Activated T-cell treated with anti-CD3 and anti-CD28 coated beads for 4 hours (primary cell): Measurements from ENCODE around the gene DPP9.

Experiments
- DNase-seq: peaks from one replicate; pipeline ENCODE4 v3.0.0-alpha.2; 2020

The DPP9 gene

DNA sequence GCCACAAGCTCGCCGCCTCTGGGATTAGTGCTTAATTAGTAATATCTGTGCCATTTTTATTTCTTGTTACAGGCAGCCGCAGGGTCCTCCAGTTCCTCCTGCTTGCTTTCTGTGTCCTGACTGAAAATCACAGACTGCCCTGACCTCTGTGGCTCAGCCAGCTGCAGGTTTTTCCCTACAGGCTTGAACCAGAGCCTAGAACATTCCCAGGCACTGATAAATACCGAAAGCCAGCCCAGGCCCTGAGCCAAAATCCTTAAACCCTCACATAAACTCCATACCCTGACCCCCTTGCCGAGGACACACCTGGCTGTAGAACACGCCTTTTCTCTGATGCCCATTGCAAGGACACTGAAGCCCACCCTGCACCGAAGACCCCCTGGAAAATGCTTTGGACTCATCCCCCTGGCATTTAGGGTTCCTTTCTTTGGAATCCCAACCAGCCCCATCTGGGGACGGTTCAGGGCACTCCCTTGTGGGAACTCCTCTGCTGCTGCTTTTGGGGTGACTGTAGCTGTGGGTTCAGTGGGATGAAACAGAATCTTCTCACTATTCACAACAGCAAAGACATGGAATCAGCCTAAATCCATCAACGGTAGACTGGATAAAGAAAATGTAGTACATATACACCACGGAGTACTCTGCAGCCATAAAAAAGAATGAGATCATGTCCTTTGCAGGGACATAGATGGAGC, 15.5 kb downstream of the DPP9 start:
- DNase-seq: no peak

DNA sequence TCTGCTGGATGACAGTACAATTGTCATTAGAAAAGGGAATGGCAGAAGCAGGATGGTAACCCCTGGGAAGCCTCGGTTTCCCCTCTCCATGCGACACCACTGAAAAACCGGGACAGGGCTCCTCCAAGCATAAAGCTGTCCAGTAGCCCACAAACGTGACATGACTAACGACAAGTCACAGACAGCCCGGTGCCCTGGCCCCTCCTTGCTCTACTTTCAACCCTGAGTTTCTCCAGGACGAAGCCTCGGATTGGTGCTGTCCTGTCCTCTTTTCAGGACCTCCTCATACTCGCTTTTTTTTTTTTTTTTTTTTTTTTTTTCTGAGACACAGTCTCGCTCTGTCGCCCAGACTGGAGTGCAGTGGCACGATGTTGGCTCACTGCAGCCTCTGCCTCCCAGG, 16.3 kb downstream of the DPP9 start:
- no peak for DNase-seq

DNA sequence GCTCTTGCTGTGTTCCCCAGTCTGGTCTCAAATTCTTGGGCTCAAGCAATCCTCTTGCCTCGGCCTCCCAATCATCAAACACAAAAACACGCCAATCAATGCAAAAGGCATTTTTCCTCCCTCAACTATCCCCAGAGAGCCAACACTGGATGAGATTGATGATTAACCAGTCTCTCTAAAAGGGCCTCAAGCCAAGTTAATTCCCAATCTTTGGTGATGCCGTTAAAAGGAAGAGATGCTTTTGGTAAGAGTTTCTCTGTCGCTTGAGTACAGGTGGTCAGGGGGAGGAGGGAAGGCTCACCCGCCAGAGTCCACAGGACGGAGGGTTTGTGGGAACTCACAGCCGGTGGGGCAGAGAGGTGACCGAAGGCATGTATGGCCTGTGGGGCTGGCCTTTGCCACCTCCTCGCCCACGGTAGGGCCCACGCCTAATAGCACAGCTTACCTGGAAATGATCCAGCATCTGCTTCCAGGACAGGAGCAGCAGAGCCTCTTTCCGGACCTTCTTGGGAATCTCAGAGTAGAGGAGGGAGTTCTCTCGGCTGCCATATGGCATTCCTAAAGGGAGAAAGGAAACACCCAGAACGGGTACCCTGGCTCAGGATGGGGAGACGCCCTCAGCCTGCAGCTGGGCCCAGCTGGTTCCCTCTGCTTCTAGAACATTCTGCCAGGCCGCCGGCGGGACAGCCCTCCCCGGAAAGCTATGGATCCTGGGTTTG, 18.1 kb downstream of the DPP9 start:
- no peak for DNase-seq

DNA sequence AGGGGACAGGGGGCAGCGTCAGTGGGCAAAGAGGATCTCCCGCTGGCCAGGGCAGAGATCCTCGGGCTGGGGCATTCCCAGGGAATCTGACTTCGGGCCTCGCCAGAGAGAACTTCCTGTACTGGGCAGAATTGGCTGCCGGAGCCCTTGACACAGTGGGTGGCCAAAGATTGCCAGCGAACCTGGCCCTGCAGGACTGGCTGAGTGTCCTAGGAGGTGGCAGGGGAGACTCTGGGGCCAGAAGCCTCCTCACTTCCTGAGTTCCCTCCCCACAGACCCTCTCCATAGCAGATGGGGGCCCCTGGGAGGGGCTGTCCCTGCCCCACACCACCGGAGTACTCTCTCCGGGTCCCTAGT, 19.3 kb downstream of the DPP9 start:
- no peak for DNase-seq

DNA sequence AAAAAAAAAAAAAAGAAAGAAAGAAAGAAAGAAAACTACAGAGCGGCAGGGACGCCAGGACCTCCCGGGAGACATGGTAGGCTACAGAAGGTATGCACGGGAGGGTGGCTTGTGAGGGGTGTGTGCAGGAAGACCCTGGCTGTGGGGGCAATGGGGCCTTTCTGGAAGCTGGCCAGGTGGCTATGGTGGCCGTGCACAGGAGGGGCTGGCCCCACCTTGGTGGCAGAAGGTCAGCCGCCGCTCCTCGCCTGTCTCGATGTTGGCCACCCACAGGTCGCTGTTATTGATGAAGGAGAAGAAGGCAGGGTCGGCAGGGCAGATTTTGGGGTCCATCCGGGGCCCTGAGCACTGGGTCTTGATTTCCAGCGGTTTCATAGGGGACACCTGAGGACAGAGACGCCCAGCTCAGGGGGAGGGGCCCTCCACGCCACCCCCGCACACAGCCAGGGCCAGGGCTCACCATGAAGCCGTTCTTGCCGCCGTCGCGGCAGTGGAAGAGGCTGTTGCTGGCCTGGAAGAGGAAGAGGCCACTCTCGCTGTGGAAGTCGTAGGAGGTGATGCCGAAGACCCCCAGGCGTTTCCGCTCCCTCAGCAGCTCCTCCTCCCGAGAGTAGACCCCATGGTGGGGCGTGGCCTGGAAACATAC, 19.8 kb downstream of the DPP9 start:
- no peak for DNase-seq

DNA sequence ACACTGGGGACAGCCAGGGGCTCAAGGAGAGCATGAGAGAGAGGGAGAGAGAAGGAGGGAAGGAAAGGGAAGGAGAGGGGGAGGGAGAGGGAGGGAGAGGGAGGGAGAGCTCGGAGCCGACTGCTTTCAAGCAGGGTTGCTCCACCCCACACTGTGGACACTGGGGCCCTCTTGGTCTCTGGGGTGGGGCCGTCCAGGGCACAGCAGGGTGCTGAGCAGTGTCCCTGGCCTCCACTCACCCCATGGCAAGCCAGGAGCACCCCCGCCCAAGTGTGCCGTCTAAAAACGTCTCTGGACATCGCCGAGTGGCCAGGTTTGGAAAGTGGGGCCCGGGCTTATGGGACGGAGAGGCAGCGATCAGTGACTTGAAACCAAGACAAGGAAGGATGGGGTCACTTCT, 20.9 kb downstream of the DPP9 start:
- no peak for DNase-seq

DNA sequence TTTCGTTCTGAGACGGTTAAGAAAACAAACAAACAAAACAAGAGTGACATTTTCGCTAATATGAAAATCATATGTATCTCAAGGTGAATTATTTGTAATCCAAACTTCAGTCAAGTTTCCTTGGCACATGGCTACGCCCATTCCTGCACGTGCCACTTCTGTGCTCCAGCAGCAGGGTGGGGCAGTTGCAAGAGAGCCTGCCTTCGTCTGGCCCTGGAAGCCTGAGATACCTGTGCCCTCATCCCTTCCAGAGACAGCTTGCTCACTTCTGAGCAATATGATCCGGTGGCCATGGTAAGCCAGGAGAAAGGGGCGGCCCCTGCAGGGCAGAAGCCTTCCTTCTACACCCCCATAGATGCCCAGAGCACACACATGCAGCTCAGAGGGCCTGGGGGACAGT, 22.1 kb downstream of the DPP9 start:
- DNase-seq: no peak

DNA sequence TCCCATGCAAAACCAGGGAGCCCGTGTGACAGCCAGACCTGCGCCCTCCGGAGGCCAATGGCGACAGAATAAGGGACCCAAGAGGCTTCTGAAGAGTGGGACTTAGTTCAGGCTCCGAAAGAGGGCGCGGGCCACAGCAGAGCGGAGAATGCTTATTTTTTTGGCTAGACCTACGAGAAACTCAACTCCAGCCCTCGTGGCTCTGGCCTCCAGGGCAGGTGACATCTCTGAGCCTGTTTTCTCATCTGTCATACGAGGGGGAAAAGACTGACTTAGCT, 23.0 kb downstream of the DPP9 start:
- DNase-seq: no peak

DNA sequence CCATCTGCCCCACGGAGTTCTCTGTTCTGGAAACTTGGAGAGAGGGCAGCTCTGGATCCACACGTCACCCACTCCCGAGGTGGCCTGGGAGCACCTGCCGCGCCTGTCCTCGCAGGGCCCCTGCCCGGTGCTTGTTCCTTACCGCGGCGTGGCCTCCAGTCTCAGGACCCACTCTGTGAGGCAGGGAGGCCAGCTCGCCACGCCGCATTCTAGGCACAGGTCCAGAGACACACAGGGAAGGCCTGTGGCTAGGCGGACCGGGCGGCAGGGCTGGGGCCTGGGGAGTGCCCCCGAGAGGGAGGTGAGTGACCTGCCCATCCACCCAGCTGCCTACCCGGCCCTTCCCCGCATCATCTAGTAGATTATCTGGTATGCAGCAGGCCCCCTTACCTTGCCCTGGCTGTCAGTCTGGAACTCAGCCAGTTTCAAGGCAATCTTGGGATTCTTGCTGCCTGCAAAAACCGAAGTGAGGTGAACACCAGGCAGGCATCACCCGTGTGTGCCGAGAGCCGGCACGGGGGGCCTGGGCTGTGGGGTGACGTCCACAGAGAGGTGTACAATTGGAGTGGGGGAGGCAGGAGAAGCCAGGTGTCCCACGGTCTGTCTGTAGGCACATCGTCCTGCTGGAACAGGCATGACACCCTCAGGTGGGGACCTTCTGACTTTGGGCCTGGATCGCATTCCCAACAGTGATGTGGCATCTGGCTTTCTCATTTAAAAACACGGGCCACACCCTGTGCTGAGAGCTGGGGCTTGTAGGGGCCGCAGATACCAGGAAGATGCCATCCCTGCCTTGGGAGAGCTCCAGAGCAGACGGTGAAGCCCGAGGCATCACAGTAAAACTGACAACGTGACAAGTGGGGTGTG, 23.6 kb downstream of the DPP9 start:
- no peak for DNase-seq

DNA sequence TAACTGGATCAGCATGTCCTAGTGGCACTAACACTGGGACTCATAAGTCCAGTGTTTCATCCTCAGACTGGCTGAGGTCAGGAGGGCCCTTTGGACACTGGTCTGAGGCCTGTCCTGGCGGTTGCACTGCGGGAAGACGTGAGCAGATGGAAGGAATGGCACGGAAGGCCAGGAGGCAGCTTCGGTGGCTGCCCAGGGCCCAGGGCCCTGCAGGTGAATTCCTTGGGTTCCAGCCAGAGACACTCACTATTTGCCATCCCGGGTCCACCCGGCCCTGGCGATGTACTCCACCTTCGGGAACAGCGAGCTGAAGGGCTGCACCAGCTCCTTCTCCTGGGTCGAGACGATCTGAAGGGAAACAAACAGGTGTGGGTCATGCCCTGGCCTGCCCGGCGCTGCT, 26.3 kb downstream of the DPP9 start:
- DNase-seq: no peak

DNA sequence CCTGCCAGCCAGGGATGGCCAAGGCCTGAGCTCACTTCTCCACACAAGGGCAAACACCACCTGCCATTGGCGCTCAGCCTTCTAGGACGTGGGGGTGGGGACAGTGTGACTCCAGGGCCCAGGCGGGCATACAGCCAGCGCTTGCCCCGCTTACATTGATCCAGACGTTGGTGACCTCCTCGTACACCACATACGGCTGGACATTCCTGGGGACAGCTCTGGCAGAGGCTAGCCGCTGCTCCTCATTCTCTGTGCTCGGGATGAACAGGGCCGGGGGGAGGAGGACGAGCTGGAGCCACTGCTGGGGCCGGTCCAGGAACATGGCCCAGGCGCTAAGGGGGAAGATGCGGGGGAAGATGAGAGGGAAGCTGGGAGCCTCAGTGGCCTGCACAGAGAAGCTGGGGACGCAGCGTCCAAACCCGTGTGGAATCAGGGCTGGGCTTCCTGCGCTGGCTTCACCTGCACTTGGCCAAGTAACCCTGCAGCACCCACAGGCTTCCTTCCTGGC, 28.4 kb downstream of the DPP9 start:
- DNase-seq: no peak

DNA sequence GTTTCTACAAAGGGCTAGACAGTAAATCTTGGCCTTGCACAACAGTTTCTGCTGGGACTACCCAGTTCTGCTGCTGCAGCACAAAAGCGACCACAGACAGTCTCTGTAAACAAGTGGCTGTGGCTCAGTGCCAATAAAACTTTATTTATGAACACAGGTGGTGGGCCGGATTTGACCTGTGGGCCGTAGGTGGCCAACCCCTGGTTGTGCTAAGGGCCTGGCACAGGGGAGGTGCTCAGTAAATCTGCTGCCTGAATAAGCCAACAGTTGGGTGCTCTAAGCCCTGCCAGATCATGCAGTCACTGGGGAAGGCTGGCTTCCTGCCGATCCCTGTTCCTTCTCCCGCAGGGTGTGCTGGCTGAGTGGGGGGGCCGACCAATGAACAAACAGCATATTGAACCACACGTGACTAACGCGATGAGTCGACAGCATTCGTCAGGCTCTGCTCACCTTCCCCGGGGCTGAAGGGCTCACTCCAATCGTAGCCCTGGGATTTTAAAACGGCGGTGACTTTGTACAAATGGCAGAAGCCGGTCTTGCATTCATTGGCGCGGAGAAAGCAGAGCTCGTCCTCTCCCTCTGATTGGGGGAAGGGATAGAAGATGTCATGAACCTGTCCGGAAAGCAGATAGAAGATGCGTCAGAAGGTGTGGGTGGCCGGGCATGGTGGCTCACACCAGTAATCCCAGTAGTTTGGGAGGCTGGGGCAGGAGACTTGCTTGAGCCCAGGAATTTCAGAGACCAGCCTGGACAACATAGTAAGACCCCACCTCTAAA, 29.2 kb downstream of the DPP9 start:
- DNase-seq: no peak

DNA sequence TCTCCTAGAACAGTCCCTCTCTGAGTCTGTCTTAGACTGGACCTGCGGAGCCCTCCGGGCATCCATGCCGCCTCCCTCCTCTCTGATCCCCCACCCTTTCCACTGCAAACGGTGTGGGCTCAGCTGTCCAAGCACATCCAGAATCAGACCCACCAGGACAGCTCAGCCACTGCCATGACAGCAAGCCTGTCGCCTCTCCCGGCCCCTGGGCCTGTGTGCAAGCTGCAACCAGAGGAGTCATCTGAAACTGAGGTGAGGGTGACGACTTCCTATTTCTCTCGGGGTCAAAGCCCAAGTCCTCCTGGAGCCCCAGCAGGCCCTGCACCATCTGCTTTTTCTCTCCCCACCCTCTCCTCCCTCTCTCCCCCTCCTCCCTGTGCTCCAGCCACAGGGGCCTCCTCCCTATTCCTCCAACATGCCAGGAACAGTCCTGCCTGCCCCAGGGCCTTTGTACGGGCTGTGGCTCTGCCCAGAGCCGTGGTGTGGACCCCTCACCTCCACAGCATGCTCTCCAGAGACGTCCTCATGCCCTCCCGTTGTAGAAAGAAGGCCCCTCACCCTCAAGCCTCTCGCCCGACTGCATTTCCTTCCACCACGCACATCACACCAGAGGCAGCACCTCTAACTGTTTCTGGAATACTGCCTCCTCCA, 30.0 kb downstream of the DPP9 start:
- DNase-seq: no peak

DNA sequence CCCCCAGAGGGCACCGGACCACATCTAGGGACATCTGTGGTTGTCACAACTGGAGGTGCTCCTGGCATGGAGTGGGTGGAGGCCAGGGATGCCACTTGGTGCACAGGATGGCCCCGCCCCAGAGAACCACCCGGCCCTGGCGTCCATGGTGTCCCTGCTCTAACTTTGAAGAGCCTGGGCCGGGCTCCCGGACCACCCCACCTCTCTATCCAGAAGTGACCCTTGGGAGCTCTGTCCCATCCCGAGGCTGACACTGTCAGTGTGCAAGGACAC, 30.6 kb downstream of the DPP9 start:
- DNase-seq: no peak

DNA sequence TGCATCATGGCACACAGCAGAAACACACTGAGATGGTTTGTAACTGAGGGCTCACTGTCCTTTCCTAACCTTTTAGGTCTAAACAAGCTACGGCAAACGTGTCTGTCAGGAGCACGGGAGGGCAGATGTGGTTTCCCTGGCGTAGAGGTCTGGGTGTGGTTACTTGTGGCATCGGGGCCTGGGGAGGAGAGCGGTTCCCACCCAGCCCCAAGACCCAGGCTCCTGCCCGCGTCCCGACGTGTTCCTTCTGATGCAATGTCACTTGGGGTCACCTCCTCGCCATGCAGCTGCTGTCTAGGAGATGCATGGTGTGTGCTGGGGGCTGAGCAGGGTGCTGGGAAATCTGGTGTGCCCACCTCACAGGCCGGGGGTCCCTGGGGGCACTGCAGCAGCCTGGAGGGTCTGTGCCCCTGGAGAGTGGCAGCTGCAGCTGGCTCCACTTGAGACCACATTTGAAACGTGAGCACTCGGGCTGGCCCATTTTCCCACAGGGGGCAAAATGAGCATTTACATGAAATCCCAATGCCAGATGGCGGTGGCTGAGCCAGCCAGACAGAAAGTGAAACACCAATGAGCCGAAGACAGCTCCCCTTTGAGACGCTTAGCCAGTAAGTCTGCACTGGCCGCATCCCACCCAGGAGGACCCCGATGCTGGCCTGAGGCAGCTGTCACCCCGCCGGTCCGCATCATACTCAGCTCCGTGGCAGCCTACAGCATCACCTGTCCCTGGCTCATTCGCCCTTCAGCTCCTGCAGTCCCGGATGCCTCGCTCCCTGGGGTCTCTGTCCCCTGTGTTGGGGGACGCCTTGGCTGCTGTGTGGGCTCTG, 31.2 kb downstream of the DPP9 start:
- DNase-seq: no peak

DNA sequence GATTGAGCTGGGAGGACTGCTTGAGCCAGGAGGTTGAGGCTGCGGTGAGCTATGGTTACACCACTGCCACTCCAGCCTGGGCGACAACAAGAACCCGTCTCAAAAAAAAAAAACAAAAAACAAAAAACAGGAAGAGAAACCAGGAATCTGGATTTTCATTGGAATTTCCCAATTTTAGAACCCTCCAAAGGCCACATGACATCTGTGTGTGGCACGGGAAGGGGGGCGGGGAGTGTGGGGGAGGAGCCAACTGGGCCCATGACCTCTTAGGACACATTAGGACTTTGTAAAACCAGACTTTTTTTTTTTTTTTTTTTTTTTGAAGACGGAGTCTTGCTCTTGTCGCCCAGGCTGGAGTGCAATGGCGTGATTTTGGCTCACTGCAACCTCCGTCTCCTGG, 32.3 kb downstream of the DPP9 start:
- DNase-seq: no peak

DNA sequence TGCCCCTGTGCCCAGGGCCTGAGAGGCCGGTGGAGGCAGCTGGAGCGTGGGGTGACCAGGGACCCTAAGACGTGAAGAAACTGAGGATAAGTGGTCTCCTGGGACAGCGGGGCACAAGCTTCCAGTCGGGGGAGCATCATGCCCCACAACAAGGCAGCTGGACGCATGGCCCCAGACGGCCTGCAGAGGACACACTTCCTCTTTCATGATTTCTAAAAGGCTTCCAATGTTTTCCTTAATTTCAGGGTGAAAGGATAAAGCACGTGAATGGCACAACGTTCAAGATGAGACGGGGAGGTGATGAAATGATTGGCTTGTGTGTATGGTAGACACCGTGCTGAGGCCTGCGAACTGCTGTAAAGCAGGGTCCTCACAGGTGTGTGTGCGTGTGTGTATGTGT, 33.3 kb downstream of the DPP9 start:
- no peak for DNase-seq

DNA sequence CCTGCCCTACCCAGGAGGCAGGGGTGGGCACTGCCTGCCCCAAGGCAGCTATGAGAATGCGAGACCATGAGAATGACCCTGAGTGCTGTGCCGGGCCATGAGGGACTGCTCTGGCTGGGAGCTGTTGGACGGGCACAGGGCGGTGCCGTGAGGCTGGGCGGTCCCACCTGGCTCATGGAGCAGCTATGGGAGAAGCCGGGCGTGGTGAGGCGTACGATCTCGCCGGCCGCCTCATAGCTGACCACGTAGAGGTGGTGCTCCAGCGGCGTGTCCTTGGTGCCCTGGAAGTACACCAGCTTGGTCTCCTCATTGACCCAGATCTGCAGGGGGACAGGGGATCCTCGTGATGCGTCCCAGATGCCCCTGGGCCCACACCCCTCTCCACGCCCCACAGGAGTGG, 34.2 kb downstream of the DPP9 start:
- no peak for DNase-seq

DNA sequence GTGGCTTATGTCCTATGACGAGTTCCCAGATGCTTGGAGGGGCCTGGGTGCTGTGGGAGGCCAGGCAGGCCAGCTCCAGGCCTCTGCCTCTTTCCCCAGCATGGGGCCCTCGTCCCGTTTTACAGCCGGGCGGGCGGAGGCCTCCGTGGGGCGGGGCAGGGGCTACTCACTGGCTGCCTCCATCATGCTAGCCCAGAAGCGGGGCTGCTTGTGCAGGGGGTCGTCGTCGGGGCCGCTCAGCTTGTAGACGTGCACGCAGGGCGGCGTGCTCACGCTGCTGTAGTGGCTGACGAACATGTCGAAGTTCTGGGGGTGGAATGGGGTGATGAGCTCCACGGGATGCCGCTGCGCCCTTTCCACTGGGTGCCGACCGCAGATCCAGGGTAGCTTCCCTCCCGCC, 35.1 kb downstream of the DPP9 start:
- DNase-seq: no peak

DNA sequence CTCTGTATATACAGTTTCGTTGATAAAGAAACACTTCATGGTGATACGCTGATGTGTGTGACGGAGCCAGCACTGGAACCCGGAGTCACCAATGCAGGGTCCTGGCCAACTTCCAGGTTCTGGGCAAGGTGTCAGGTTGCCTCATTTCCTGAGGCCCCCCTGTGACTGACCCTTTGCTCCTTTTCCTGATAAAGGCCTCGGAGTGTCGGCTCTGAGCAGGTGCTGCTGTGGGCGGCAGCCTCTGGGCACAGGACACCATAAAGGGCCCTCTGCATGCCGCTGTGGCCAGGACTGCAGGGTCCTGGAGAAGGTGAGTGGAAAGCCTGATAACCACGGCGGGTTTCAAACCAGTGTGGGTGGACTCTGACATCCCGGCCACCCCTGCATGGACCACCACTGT, 36.2 kb downstream of the DPP9 start:
- DNase-seq: no peak

DNA sequence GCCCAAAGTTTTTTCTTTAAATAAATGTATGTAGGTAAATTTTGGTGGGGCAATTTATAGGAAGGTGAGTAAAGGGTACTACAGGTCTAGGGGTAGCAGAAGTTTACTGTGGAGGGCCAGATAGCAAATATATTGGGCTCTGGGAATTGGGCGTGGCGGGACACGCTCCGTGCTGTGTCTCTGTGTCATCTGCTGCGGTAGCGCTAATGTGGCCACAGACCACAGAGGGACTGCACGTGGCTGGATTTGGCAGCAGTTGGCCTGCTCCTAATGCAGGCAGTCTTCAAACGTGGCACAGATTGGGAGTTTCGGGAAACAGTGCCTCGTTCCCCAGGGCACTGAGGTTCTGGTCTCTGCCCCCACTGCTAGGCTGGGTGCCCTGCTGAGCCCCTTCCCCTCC, 36.9 kb downstream of the DPP9 start:
- DNase-seq: no peak
